GM19468 (cell line): ENCODE results near the gene TNFRSF1B.
A peak's percentile ranks its signal among the peaks of the same experiment; 100 is the strongest.

ENCODE experiments used
- ATAC-seq: cut with Tn5 transposase; IDR thresholded peaks from one replicate; pipeline ENCODE4 v1.9.1; 2021; ENCODE audit warnings: mild to moderate bottlenecking, moderate library complexity, moderate number of reproducible peaks; ENCODE audit not compliant: unreplicated experiment; ENCODE audit errors: extremely low read depth

Gene TNFRSF1B

GRCh38 chr1:12166834-12167492 lies at the start of gene TNFRSF1B:
TNFRSF1B (plus strand) TSS chr1:12166991; CDS start chr1:12167092, 101 bp downstream.
- ATAC-seq: peak; percentile 42

- ATAC-seq: no peak
Measured at GRCh38 chr1:12121212-12122003, 45.4 kb upstream of the TNFRSF1B start.

GRCh38 chr1:12123172-12123571 lies 43.6 kb upstream of the TNFRSF1B start:
- no peak for ATAC-seq

- ATAC-seq: no peak
Measured at GRCh38 chr1:12124693-12125421, 41.9 kb upstream of the TNFRSF1B start.

GRCh38 chr1:12125422-12126355 lies 41.1 kb upstream of the TNFRSF1B start:
- ATAC-seq: no peak

GRCh38 chr1:12126781-12127180 lies 40.0 kb upstream of the TNFRSF1B start:
- ATAC-seq: no peak

- ATAC-seq: no peak
Measured at GRCh38 chr1:12127206-12127810, 39.5 kb upstream of the TNFRSF1B start.

GRCh38 chr1:12128120-12128519 lies 38.7 kb upstream of the TNFRSF1B start:
- ATAC-seq: no peak

GRCh38 chr1:12129624-12130023 lies 37.2 kb upstream of the TNFRSF1B start:
- ATAC-seq: no peak

- no peak for ATAC-seq
Measured at GRCh38 chr1:12130466-12131130, 36.2 kb upstream of the TNFRSF1B start.

- ATAC-seq: no peak
Measured at GRCh38 chr1:12132078-12132477, 34.7 kb upstream of the TNFRSF1B start.

- no peak for ATAC-seq
Measured at GRCh38 chr1:12134716-12135115, 32.1 kb upstream of the TNFRSF1B start.

- ATAC-seq: no peak
Measured at GRCh38 chr1:12135612-12136011, 31.2 kb upstream of the TNFRSF1B start.

- no peak for ATAC-seq
Measured at GRCh38 chr1:12136916-12137610, 29.7 kb upstream of the TNFRSF1B start.

GRCh38 chr1:12138196-12139168 lies 28.3 kb upstream of the TNFRSF1B start:
- no peak for ATAC-seq

- no peak for ATAC-seq
Measured at GRCh38 chr1:12140016-12140415, 26.8 kb upstream of the TNFRSF1B start.

GRCh38 chr1:12140515-12141162 lies 26.2 kb upstream of the TNFRSF1B start:
- no peak for ATAC-seq
